ACHN (cell line): Measurements from ENCODE around the gene TSHB.

Experiments used
- DNase-seq: peaks from one replicate; pipeline ENCODE4 v3.0.0-alpha.2; 2015
- in situ Hi-C: cut with HindIII; loops from 2 replicates; pipeline ENCODE4 v1.10.0; 2017; ENCODE audit warnings: low sequenced_read_pairs, low pct_ligation_motif_present, low pct_unique_long_range_greater_than_20kb

TSHB gene

DNA sequence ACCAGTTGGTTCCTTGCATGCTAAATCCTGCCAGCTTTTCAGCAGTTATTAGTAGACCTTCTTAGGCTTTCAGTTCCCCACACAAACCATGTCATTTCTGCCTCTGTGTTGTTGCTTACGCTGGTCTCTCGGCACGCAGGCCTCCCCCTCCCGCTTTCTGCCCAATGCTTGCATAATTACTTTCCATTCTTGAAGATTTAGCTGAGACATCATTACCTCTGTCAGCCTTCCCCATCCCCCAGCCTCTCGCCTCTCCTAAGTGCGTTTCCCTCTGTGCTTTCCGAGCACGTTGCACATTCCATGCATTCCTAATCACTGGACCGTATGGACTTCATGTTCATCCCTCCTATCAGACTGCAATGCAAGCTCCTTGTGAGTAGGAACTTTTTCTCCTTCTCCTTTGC, 26.8 kb downstream of the TSHB start:
- peak; percentile 93 for DNase-seq
- in situ Hi-C loops: no loop called here

DNA sequence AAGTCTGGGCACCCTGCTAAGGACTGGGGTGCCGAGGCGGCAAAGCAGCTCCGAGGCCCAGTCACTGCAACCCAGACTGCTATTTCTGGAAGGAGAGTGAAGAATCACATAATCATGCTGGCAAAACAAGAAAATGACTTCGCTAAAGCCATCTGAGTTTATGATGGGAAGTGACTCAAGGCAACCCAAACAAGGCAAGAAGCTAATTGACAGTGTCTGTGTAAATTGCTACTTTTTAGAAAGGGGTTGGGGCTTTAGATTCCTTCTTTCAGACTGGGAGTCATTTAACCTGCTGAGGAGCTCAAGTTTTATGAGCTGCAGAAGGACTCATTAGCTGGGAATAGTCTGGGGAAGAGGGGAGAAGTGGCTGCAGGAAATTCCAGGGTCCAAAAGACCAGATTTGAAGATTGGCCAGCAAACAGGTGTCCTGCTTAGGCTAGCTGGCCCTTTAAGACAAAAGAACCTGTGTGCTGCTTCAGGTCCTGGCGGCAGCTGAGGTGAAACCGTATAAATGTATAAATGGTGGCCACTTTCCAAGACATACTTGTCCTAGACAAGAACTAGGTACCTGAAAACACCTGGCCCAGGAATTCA, 28.1 kb downstream of the TSHB start:
- in situ Hi-C loops: no loop called here
- no peak for DNase-seq

DNA sequence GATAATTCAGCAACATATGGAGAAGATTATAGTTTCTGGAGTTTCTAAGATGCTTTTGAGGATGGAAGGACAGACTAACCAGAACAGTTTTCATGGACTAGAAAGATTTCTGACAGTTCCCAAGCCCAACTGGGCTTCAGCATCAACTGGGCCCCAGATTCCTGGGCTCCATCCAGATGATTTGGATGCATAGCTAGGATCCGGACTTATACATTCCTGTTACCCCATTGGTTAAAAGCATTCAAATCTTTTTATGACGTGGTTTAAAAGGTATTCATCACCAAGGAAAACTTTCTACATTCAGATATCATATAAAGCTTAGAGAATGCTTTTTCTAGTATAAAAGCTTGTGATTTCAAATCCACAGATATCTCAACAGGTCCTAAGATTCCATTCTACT, 29.7 kb downstream of the TSHB start:
- in situ Hi-C loops: no loop called here
- DNase-seq: no peak

DNA sequence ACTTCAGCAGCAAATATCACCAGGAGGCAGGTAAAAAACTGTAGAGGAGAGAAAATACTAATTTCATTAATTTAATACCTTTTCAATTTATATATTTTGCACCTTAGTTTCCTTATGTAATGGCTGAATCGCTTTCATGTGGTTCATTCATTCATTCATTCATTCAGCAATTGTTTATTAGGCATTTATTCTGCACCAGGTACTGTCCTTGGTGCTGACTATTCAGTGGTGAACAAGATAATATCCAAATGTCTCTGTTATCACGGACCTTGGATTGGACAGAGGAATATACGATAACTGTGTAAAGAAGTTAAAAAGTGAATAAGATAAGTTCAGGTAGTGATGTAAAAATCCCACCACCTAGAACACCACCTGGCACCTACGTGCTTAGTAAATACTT, 30.9 kb downstream of the TSHB start:
- in situ Hi-C loops: no loop called here
- DNase-seq: peak; percentile 24

DNA sequence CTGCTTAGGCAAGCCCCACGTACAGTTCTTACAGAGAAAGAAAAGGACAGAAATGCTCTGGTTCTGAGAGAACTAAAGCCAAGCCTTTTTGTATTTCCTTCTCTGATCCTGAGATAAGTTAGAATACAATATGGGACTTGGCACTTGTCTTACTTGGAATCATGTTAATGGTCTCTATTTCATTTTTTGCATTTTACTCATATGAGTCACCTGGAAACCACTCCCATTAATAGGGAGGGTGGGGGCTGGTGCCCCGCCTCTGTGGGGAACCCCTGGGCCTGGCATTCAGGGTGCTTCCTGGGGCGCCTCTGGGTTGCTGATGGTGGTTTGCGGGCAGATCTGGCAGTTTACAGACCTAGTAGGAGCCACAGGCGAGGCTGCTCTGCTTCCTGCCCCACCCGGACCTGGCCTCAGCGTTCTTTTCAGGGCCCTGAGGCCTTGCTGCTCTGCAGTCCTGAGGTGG, 32.9 kb downstream of the TSHB start:
- DNase-seq: peak; percentile 88
- in situ Hi-C loops: no loop called here

DNA sequence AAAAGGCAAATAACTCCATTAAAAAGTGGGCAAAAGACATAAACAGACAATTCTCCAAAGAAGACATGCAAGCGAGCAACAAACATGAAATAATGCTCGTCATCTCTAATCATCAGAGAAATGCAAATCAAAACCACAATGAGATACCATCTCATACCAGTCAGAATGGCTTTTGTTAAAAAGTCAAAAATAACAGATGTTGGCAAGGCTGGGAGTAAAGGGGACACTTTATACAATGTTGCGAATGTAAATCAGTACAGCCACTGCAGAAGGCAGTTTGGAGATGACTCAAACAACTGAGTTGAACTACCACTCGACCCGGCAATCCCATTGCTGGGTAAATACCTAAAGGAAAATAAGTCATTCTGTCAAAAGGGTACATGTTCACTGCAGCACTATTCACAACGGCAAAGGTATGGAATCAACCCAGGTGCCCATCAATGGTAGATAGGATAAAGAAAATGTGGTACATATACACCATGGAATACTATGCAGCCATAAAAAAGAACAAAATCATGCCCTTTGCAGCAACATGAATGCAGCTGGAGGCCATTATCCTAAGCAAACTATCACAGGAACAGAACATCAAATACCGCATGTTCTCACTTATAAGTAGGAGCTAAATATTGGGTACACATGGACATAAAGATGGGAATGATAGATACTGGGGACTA, 33.7 kb downstream of the TSHB start:
- no peak for DNase-seq
- in situ Hi-C loops: no loop called here

DNA sequence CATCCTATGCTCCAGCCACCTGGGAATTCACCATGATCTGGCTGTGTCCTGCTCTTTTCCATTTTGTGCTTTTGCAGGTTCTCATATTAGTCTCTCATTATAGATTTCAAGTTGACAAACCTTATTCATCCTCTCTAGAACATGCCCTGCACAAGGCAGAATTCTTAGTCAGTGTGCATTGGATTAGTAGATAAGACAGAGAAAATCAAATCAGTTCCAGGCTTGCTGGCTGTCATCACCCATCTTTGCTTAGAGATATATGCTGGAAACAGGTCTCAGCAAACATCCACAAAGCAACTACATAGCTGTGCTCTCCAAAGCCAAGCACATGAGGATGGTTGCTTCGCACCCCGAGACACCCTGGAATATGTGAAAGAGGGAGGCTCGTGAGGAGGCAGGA, 34.8 kb downstream of the TSHB start:
- DNase-seq: no peak

DNA sequence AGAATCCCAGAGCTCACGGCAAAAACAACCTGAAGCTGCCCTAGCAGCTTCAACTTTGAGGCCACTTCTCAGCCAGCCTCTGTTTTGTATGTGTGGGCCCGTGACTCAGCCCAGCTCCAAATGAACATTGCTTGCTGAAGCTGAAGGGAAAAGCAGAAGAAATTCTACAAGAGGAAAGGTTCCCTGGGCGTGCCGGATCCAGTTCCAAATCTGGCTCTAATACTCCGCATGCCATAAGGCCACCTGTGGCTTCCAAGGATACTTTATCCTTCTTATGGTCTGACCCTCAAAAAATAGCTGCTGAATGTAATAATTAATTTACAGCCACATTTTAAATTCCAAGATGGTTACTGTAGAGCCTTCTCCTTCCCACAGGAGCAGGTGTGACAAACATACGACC, 35.4 kb downstream of the TSHB start:
- DNase-seq: peak; percentile 49
- in situ Hi-C loops: no loop called here

More for the DNA sequence above, 34.8 kb downstream of the TSHB start:
- in situ Hi-C loops: no loop called here

DNA sequence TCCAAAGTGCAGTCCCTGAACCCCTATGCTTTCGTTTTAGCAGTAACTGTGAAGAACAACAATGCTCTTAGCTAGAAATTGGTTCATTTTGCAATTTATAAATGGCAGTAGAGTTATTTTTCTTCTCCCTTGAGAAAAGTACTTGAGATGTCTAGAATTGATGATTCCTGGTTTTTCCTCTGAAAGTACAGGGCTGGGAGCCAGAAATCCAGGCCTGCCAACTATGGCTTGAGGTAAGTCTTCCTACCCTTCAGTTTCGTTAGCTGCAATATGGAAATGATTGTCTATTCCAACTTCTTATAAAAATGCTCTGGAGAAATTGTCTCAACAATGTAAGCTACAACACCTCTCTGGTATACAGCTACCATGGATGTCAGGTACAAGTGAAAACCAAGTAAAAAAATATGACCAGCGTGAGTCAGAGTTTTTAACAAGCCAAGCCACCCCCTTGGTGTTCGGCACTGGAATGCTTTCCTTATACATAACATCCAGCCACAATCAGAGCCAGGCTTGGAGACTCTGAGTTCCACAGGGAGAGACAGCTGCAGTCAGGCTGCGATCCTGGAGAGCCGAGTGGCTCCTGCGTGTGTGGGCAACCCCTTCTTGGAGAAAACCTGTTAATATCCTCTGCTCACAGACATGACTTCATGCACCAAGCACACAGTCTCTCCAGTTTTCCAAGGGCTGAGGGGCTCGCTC, 37.7 kb downstream of the TSHB start:
- in situ Hi-C loops: no loop called here
- DNase-seq: peak; percentile 58

DNA sequence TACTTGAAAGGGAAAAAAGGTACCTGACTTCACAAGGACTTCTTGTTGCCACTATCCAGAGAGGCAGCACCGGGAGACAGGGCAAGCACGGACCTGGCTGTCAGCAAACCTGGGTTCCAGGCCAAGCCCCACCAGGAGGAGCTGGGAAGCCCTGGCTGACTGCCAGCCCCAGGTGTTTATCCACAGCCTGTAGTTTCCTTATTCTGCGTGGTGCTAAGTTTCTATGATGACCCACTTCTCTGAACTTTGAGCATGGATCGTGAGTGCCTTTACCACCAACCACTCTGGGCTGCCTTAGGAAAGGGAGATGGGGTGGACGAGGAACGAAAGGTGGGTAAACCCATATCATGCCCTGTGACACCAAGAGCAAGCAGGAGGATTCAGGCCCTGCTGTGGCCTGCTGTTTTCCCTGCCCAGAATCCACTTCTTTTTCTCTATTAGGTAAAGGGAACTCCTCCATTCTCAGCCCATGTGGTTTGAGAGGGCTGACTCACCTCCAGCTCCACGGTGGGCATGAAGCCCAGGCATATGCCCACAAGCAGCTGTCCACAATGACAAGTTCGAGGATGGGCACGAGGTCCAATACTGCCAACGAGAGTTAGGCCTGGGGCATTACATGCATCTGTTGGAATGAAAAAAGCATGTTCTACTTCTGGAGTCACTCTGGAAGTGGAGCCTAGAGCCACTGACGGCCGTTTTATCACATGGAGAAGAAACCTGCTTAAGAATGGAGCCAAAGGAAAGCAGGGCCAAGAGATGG, 39.4 kb downstream of the TSHB start:
- in situ Hi-C loops: no loop called here
- peak; percentile 76 for DNase-seq

DNA sequence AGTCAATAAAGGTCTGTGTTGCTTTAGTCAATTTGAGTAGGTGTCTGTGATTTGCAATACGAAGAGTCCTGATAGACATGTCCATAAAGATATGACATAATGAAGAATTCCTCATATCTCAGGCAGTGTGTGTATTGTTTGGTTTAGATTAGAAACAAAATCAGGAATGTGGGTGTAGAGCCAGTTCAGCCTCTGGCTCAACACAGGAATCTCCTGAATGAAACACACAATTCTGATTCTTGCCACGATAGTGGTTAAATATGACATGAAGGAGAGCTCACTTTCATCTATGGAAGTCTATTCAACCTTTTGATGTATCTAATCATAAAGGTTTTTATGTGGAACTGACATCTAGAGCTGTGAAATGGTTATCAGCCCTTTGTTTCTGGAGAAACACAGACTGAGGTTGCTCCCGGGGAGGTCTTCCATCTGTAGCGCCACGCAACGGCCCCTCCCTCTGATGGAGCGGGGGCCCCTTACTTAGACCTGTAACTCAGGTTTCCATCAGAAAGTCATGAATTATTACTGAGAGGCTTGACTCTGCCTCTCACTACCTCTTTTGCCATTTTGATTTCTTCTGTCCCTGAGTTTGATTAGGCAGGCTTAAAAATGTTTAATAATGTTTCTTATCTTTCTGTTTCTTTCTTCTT, 40.2 kb downstream of the TSHB start:
- in situ Hi-C loops: no loop called here
- DNase-seq: no peak

DNA sequence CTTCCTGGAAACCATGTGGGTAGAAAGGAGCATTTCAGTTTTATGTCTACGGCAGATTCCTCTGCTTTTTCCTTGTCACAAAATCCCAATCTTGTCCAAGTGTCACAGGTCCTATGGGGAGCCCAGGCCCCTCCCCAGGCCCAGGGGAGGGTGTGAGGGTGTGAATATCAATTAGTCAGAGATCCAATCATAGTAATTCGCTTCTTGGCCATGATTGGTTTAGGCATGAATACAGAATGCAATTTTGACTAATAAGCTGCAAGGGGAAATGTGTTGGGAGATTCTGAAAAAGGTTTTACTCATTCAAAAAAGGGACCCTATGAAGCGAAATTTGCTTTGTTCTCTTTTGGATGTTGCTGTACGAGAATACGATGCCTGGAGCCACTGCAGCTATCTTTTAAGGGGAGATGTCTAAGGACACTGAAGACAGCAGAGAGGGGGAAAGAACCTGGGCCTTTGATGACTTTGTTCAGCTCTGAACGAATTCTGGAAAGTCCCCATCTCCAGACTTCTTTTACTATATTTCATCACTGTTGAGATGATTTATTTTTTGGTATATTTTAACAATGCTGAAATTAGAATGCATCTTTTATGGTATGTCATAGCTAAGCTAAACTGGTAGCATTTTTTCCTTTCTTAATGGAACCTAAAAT, 41.5 kb downstream of the TSHB start:
- in situ Hi-C loops: no loop called here

DNA sequence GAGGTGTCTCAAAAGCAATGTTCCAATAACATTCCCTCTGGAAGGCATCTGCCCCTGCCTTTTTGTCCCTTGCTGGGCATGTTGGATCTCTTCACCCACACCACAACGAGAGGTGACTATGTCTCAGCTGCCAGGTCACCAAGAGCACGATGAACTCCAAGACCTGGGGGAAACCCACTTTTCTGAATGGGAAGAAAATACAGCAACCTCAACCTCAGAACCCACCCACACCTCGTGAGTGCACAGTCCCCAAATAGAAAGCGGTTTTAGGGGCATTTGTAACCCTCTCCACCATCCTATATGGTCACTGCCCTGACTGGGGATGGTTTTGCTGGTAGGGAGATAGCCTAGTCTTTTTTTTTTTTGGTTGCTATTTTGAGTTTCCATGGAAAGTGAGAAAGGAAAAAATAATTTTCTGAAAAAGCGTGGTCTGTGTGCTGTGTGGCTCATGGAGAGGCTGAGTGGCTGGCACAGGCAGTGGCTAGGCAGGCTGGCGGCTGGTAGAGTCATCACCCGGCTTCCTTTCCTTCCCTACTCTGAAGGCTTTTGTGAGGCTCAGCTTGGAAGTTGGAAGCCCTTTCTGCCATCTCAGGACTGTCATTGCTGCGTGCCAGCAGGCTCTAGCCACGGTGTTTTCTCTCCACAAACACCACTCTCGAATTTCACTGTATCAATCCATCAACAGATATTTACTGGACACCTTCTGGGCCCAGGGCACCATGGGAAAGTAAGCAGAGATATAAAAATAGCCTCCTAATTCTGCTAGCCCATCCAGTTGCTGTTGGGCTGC, 43.9 kb downstream of the TSHB start:
- DNase-seq: no peak
- in situ Hi-C loops: no loop called here

More for the DNA sequence above, 41.5 kb downstream of the TSHB start:
- no peak for DNase-seq

DNA sequence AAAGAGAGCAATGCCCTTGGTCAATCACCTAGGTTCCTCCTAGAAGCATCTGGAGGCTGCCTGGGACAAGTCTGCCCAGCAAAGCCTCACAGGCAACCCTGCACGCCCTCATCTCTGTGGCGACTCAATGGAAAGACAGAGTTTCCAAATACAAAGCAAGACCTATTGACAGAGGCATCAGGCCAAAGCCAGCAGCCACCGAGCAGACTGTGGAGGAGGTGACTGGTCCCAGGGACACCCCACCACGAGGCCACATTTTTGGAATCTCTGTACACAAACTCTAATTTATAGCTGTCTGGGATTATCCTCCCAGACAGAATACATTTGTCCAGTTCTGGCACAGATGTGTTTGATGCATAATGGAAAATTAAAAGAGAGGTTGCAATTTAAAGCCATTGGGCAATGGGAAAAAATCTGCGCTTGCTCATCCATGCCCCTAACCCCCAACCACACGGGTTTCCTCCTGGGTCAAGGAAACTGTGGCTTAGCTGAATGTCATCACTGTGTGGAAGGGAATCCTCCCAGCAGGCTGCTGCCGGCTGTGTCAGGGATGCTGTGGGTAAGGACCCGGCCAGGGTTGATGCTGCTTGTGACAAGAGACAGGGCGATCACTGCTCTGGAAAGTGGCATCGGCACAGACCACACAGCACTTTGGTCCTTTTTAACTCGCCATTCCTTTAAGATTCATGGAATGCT, 45.4 kb downstream of the TSHB start:
- DNase-seq: no peak
- in situ Hi-C loops: no loop called here

DNA sequence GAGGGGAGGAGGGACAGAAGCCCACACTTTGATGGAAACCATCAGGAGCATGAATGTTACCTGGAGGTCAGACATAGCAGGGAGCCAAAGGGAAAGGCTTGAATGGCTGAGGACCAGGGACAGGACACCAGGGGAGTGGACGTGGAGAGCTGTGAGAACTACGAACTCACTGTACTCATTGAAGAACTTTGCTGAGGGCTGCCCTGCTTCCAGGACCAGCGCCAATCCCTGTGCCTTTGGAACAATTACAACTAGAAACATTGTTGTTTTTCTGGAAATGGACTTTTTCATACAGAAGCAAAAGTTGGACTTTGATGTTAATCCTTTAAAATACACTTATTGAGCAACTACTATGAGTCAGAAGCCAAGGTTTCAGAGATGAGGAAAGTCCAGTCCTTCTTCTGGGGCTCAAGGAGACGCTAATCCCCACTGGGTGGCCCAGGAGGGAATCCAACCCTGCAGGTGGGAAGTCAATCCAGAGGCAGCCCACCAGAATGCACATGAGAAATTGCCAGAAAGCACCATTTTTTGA, 46.8 kb downstream of the TSHB start:
- in situ Hi-C loops: no loop called here
- no peak for DNase-seq

DNA sequence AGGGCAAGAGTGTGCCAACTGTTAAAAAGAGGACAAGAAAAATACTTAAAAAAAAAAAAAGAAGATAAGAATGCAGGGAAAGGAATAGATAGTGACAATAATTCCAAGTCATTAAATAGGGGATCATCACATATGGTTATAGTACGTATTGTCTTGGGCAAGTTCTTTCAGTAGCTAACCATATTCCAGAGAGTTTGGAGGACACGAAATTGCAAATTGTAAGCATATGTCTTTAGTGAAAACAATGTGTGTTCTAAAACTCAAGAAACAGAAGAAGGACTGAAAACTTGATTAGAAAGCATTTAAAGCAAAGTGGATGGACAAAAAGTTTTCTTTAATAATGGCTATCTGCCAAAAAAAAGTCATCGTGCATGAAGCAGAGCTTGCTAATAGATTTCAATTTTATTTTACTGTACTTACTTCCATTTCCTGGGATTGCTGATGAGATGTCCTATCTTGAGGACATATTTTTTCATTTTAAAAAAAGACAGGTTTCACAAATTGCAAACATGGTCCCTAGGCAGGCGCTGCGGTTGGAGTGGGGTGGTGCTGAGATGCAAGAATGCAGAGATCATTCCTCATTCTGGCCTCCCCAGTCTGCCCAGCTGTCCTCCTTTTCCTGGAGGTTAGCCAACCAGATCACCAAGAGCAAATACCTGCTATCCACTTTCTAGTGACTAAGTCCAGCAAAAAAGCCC, 47.8 kb downstream of the TSHB start:
- in situ Hi-C loops: no loop called here

More for the DNA sequence above, 47.8 kb downstream of the TSHB start:
- DNase-seq: no peak
